Heart left ventricle (tissue), 13 donors: ENCODE results near the gene SPTY2D1.

ENCODE experiments used
- CTCF ChIP-seq, 12 donors: fragments of 200-600 bp; sonication (generic) in 4 of 12; IDR thresholded peaks; one replicate each; pipeline versions ENCODE4 v1.5.0 to v1.8.0; 2018 to 2022; ENCODE audit warnings: antibody characterized with exemption in 12 of 12, mild to moderate bottlenecking in 5 of 12
- POLR2A ChIP-seq, 2 donors: fragments of 450-650 bp; IDR thresholded peaks; one replicate each; pipeline ENCODE4 v1.6.1; 2017; ENCODE audit warnings: antibody characterized with exemption in 2 of 2, mild to moderate bottlenecking in 2 of 2, moderate library complexity in 2 of 2
- donor health status: ischemic (EF 13 %, LVEDD 7.1; RV severe dilation, severe dysfunction).
- donor health status: DM: no; HTN: yes; CAD: no.
- donor health status: DM: no; HTN: no; CAD: no.
- donor health status: ischemic (EF 25% LVEDD 6.9; RV normal size, moderate dysfunction).
- donor health status: ischemic (EF 25% LVEDD 5.7; RV mildly dilated, moderate dysfunction).
- donor health status: ischemic (EF 35%, LVEDD 5.7; RV mildly dilated, moderate dysfunction).
- donor health status: nonischemic (EF 11% LVEDD 7.7; RV severe dilation, severe dysfunction).
- donor health status: DM: yes; HTN: yes; CAD: no.
- donor health status: PGD.
- donor health status: ischemic (EF 29% LVEDD 5.4; RV normal size, mild dysfunction).
- donor health status: nonischemic (EF 23%, LVEDD 6.1; RV moderate dilation, normal function).

GRCh38 chr11:18567081-18567480 lies 67.1 kb downstream of the SPTY2D1 start:
- TF ChIP-seq POLR2A (IDR thresholded peaks at IDR 0.05) (no peak), CTCF (IDR thresholded peaks at IDR 0.05) (no peak)
